ENCODE results near the gene ZNF446. TPM values are rescaled to one million over a fixed set of nuclear protein-coding genes. Genes with fewer than 3 reads are reported as not detected.
A peak's percentile ranks its signal among the peaks of the same experiment; 100 is the strongest.

The ZNF446 gene
- total RNA-seq, 1 donor, result 18.1 TPM

DNA sequence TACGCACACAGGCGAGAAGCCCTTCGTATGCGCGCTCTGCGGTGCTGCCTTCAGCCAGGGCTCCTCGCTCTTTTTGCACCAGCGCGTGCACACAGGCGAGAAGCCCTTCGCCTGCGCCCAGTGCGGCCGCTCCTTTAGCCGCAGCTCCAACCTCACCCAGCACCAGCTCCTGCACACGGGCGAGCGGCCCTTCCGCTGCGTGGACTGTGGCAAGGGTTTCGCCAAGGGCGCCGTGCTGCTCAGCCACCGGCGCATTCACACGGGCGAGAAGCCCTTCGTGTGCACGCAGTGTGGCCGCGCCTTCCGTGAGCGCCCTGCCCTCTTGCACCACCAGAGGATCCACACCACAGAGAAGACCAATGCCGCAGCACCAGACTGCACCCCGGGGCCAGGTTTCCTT, 20.0 kb upstream of the ZNF446 start:
- H3K4me3 ChIP-seq (ENCODE audit: insufficient read depth, low read length), result no peak overlapping the region
- no peaks in the 10 kb centered on the region for H3K9me3 ChIP-seq (ENCODE audit: low read depth, low read length)
- peaks cover 2% of the 10 kb centered on the region for H3K4me1 ChIP-seq (ENCODE audit: insufficient read depth, low read length)
- no peak overlapping the region for H3K4me2 ChIP-seq (ENCODE audit: insufficient read depth, low read length)
- no peaks in the 10 kb centered on the region for H3K27me3 ChIP-seq (ENCODE audit: insufficient read depth, low read length)
- peaks cover 17% of the 10 kb centered on the region for H3K36me3 ChIP-seq (ENCODE audit: insufficient read depth, low read length)
- no peak for DNase-seq (ENCODE audit: insufficient read length, low spot score, missing footprints)
- peaks cover 2% of the 10 kb centered on the region for H3K79me2 ChIP-seq (ENCODE audit: insufficient read depth, low read length)
- H3K27ac ChIP-seq (ENCODE audit: low read depth, low read length), result no peak overlapping the region
- no peaks in the 10 kb centered on the region for H4K20me1 ChIP-seq (ENCODE audit: insufficient read depth, low read length)
- no peak overlapping the region for H2AFZ ChIP-seq (ENCODE audit: low read length)
- TF ChIP-seq, protein P1, sequence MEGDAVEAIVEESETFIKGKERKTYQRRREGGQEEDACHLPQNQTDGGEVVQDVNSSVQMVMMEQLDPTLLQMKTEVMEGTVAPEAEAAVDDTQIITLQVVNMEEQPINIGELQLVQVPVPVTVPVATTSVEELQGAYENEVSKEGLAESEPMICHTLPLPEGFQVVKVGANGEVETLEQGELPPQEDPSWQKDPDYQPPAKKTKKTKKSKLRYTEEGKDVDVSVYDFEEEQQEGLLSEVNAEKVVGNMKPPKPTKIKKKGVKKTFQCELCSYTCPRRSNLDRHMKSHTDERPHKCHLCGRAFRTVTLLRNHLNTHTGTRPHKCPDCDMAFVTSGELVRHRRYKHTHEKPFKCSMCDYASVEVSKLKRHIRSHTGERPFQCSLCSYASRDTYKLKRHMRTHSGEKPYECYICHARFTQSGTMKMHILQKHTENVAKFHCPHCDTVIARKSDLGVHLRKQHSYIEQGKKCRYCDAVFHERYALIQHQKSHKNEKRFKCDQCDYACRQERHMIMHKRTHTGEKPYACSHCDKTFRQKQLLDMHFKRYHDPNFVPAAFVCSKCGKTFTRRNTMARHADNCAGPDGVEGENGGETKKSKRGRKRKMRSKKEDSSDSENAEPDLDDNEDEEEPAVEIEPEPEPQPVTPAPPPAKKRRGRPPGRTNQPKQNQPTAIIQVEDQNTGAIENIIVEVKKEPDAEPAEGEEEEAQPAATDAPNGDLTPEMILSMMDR (IDR thresholded peaks at IDR 0.05; ENCODE audit: extremely low read depth, low read depth, low read length), result no peak

DNA sequence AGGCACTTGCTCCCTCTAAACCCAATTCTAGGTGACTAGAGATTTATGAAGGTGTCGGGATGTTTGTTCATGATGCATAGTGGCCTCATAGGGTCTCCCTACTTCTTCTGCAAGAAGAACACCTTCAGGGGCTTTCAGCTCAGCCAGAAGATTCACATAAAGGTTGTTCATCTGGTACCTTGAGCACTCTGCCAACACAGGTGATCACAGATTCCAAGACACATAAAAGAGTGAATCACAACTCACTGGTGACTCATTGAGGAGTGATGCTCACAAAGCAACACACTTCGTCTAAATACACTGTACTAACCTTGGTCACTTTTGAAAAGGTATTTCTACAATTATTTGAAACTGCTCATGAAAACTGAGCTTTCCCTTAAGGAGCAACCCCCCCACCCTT, 16.1 kb upstream of the ZNF446 start:
- H2AFZ ChIP-seq (ENCODE audit: low read length), result no peak overlapping the region
- H3K79me2 ChIP-seq (ENCODE audit: insufficient read depth, low read length), result no peaks in the 10 kb centered on the region
- H3K4me2 ChIP-seq (ENCODE audit: insufficient read depth, low read length), result no peak overlapping the region
- no peak overlapping the region for H3K27ac ChIP-seq (ENCODE audit: low read depth, low read length)
- H3K27me3 ChIP-seq (ENCODE audit: insufficient read depth, low read length), result no peaks in the 10 kb centered on the region
- TF ChIP-seq, protein P1 (IDR thresholded peaks at IDR 0.05; ENCODE audit: extremely low read depth, low read depth, low read length), result no peak
- peaks cover 6% of the 10 kb centered on the region for H3K36me3 ChIP-seq (ENCODE audit: insufficient read depth, low read length)
- DNase-seq (ENCODE audit: insufficient read length, low spot score, missing footprints), result peak; percentile 67
- H4K20me1 ChIP-seq (ENCODE audit: insufficient read depth, low read length), result no peaks in the 10 kb centered on the region
- H3K9me3 ChIP-seq (ENCODE audit: low read depth, low read length), result no peaks in the 10 kb centered on the region
- H3K4me3 ChIP-seq (ENCODE audit: insufficient read depth, low read length), result no peak overlapping the region
- no peaks in the 10 kb centered on the region for H3K4me1 ChIP-seq (ENCODE audit: insufficient read depth, low read length)

DNA sequence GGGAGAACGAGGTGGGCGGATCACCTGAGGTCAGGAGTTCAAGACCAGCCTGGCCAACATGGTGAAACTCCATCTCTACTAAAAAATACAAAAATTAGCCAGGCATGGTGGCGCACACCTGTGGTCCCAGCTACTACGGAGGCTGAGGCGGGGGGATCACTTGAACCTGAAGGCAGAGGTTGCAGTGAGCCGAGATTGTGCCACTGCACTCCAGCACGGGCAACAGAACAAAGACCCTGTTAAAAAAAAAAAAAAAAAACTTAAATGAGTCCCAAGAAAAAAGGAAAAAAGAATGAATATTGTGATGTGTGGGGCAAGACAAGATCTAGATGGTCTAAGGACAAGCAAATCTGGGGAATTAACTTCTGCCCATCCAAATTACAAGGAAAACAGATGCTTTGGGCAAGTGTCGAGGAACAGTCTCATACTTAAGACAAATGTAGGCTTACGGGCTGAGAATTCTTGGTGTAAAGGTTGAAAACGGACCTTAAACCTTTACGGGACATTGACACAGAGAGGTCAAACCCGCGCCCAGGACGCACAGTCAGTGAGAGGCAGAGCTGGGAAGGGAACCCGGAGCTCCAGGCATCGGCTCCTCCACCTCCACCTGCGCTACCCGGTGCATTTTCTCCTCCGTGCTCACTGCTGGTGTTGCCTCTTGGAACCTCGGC, 9.9 kb upstream of the ZNF446 start:
- peak overlapping the region; percentile 99 for H2AFZ ChIP-seq (ENCODE audit: low read length)
- no peak for DNase-seq (ENCODE audit: insufficient read length, low spot score, missing footprints)
- no peaks in the 10 kb centered on the region for H3K9me3 ChIP-seq (ENCODE audit: low read depth, low read length)
- H4K20me1 ChIP-seq (ENCODE audit: insufficient read depth, low read length), result peaks cover 17% of the 10 kb centered on the region
- H3K4me2 ChIP-seq (ENCODE audit: insufficient read depth, low read length), result peak overlapping the region; percentile 95
- H3K27me3 ChIP-seq (ENCODE audit: insufficient read depth, low read length), result no peaks in the 10 kb centered on the region
- no peak overlapping the region for H3K27ac ChIP-seq (ENCODE audit: low read depth, low read length)
- H3K79me2 ChIP-seq (ENCODE audit: insufficient read depth, low read length), result peaks cover 28% of the 10 kb centered on the region
- H3K36me3 ChIP-seq (ENCODE audit: insufficient read depth, low read length), result no peaks in the 10 kb centered on the region
- TF ChIP-seq, protein P1 (IDR thresholded peaks at IDR 0.05; ENCODE audit: extremely low read depth, low read depth, low read length), result no peak
- H3K4me1 ChIP-seq (ENCODE audit: insufficient read depth, low read length), result peaks cover 4% of the 10 kb centered on the region
- peak overlapping the region; percentile 94 for H3K4me3 ChIP-seq (ENCODE audit: insufficient read depth, low read length)

- Histone ChIP-seq H3K4me1 (ENCODE audit: insufficient read depth, low read length) (peaks cover 4% of the 10 kb centered on the region), H3K4me2 (ENCODE audit: insufficient read depth, low read length) (peak within 1 kb of the TSS; percentile 95), H2AFZ (ENCODE audit: low read length) (peak within 1 kb of the TSS; percentile 99), H4K20me1 (ENCODE audit: insufficient read depth, low read length) (peaks cover 17% of the 10 kb centered on the region), H3K79me2 (ENCODE audit: insufficient read depth, low read length) (peaks cover 28% of the 10 kb centered on the region), H3K27ac (ENCODE audit: low read depth, low read length) (peak within 1 kb of the TSS; percentile 72), H3K36me3 (ENCODE audit: insufficient read depth, low read length) (peaks cover 3% of the 10 kb centered on the region), H3K4me3 (ENCODE audit: insufficient read depth, low read length) (peak within 1 kb of the TSS; percentile 94), H3K27me3 (ENCODE audit: insufficient read depth, low read length) (no peaks in the 10 kb centered on the region), H3K9me3 (ENCODE audit: low read depth, low read length) (no peaks in the 10 kb centered on the region)
- TF ChIP-seq, protein P1 (IDR thresholded peaks at IDR 0.05; ENCODE audit: extremely low read depth, low read depth, low read length), result no peak
- DNase-seq (ENCODE audit: insufficient read length, low spot score, missing footprints), result peak; percentile 100
Observed at GRCh38 chr19:58466760-58467589, 9.2 kb upstream of the ZNF446 start, which contains the start of gene ZNF324. Gene ZNF324 (plus strand): TSS chr19:58467080. CDS start chr19:58469186, 2,106 bp downstream.
